ENCODE data around the gene TLK1.

The TLK1 gene

DNA sequence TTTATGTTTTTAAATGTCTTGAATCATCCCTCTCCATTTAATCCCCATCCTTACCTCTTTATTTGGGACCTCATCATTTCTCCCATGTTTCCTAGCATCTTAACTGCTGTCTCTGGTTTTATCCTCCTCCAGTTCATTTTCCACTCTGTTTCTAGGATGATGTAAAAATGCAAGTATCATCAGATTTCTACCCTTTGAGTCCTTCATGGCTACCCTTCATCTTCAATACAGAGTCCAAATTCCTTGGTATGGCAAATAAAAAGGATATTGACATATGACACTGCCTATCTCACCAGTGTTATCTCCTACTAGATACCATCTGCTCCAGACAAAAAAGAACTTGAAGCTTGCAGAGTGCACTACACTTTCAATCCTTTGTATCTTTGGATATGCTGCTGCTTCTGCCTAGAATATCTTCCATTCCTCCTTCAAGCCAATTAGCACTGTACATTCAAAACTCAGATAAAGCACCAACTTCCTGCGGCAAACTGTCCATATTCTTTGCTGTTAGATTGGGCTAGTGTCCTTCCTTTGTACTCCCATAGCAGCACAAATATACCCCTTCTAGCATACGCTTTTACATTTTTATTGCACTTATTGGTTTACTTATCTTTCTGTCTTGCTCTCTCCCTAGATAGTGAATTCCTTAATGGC is 24.6 kb upstream of the TLK1 start:
- no peak for DNase-seq (ENCODE audit: low read depth in 1 of 2, low spot score in 1 of 2)
- in situ Hi-C loops (cut with HindIII; ENCODE audit: low pct_unique_long_range_greater_than_20kb, low sequenced_read_pairs), result no loop called here
- TF ChIP-seq JUND (IDR thresholded peaks at IDR 0.05; ENCODE audit: low read depth), result no peak

DNA sequence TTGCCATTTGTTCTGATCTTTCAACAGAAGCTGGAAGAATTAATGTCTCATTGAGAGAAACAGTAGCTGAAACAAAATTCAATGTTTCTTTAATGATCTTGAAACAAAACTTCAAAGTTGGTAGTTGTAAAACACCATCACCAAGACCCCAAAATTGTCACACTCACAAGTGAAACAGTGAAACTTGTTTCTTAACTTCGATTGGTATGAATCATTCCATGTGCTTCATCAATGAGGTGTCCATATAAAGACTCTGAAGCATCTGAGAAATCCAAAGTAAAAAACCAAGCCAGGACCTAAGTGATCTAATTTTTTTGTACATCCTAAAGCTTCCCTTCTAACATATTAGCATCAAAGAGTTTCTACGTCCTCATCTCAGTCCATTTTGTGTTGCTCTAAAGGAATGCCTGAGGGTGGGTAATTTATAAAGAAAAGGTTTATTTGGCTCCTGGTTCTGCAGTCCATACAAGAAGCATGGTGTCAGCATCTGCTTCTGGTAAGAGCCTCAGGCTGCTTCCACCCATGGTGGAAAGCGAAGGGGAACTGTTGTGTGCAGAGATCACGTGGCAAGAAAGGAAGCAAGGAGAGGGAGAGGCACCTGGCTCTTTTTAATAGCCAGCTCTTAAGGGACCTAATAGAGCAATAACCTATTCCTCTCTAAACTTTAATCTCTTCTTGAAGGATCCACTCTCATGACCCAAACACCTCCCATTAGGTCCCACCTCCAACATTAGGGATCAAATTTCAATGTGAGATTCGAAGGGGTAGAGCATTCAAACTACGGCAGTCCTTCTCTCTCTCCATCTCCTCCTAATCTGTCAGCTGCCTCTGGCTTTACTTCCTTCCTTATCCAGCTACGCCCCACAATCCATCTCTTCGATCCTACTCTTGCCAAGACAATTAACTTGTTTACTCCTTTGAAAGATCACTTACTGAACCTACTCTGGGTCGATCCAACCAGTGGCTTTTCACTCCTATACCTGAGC is 20.7 kb upstream of the TLK1 start:
- in situ Hi-C loops (cut with HindIII; ENCODE audit: low pct_unique_long_range_greater_than_20kb, low sequenced_read_pairs), result no loop called here
- no peak for TF ChIP-seq JUND (IDR thresholded peaks at IDR 0.05; ENCODE audit: low read depth)
- no peak for DNase-seq (ENCODE audit: low read depth in 1 of 2, low spot score in 1 of 2)

DNA sequence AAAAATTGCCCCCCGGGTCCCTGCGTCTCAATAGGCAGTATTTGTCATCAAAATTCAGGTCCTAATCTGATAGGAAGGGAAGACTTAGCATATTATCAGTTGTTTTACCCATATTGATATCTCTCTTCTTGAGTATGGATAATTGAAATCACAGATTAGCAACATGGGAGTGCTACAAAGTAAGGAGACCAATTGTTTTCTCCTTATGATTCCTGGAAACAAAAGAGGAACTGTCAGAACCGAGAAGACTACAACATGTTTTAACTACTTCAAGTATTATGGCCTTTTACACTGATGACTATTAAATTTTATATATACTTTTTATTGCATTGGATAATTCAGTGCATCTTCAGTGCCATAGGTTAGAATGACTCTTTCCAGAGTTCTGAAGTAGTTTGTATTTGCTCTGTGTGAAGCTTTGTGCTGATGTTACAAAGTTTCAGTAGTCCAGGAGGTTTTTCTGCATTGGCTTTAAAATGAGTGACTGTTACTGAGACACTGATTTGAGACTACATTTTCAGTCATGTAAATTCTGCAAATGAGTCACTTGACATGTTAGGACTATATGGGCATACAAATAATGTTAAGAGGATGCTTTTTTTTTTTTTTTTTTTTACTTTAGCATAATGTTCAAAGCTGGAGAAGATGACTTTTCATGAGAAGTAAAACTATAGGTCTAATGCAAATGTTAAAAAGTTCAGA is 19.7 kb upstream of the TLK1 start:
- in situ Hi-C loops (cut with HindIII; ENCODE audit: low pct_unique_long_range_greater_than_20kb, low sequenced_read_pairs), result no loop called here
- no peak for TF ChIP-seq JUND (IDR thresholded peaks at IDR 0.05; ENCODE audit: low read depth)
- DNase-seq (ENCODE audit: low read depth in 1 of 2, low spot score in 1 of 2), result no peak

DNA sequence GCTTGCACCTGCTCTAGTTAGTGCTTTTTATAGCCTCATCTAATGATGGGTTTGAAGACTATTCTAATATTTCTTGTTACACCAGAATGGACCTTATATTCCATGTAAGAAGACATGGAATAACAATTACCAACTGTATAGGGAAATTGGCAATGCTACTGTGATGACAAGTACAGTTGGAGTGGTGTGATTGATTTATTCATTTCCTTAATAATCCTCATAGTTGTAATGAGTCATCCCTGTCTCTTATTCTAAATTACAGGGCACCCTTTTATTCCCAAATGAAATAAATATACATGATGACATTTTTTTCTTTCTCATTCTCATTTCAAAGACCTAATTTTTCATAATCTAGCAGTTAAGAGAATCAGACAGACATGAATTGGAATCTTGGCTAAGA is 18.3 kb upstream of the TLK1 start:
- in situ Hi-C loops (cut with HindIII; ENCODE audit: low pct_unique_long_range_greater_than_20kb, low sequenced_read_pairs), result no loop called here
- TF ChIP-seq JUND (IDR thresholded peaks at IDR 0.05; ENCODE audit: low read depth), result no peak
- no peak for DNase-seq (ENCODE audit: low read depth in 1 of 2, low spot score in 1 of 2)

DNA sequence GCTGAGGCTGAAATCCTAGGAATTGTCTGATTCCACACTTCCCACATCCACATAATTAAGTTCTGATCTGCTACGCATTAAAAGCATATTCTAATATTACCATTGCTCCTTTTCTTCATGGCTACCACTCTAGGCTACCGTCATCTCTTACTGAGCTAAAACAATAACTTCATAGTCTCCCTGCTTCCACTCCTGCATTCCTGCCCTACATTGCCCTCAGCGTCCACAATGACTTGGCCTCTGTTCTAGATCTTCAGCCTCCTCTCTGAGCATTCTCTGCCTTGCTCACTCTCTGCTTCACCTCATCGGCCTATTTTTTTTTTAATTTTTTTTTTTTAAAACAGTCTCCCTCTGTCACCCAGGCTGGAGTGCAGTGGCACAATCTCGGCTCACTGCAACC is 15.8 kb upstream of the TLK1 start:
- TF ChIP-seq JUND (IDR thresholded peaks at IDR 0.05; ENCODE audit: low read depth), result no peak
- in situ Hi-C loops (cut with HindIII; ENCODE audit: low pct_unique_long_range_greater_than_20kb, low sequenced_read_pairs), result no loop called here
- no peak for DNase-seq (ENCODE audit: low read depth in 1 of 2, low spot score in 1 of 2)

DNA sequence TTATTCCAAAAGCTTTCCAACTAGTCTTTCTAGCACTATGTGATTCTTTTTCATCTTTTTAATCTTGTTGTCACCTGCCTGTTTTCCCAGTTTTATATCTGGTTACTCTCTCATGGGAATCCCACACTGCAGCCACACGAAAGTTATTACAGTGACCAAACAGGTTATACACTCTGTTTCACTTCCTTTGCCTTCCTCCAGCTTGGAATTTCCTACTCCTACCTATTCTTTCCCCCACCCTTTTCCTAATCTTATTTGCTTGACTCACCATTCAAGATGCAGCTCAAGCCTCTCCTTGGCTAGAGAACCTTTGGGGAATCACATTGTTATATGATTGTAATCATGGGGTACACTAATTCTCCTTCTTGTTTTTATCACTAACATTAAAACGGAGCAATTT is 13.4 kb upstream of the TLK1 start:
- in situ Hi-C loops (cut with HindIII; ENCODE audit: low pct_unique_long_range_greater_than_20kb, low sequenced_read_pairs), result no loop called here
- no peak for TF ChIP-seq JUND (IDR thresholded peaks at IDR 0.05; ENCODE audit: low read depth)
- DNase-seq (ENCODE audit: low read depth in 1 of 2, low spot score in 1 of 2), result peak in 1 of 2 experiments; percentile 34

DNA sequence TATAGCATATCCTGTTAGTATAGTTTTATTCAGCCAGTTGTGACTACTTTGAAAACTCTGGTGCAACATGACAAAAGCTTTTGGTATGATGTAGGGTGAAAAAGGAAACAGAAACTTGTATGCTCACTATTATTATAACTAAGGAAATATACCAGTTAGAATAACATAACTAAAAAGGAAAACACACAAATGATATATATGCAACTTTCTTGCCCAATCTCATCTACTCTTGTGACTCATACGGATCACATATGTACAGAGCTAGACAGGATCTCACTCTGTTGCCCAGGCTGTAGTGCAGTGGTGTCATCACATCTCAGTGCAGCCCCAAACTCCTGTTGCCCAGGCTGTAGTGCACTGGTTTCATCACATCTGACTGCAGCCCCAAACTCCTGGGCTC is 12.4 kb upstream of the TLK1 start:
- no peak for DNase-seq (ENCODE audit: low read depth in 1 of 2, low spot score in 1 of 2)
- no peak for TF ChIP-seq JUND (IDR thresholded peaks at IDR 0.05; ENCODE audit: low read depth)
- in situ Hi-C loops (cut with HindIII; ENCODE audit: low pct_unique_long_range_greater_than_20kb, low sequenced_read_pairs), result no loop called here

DNA sequence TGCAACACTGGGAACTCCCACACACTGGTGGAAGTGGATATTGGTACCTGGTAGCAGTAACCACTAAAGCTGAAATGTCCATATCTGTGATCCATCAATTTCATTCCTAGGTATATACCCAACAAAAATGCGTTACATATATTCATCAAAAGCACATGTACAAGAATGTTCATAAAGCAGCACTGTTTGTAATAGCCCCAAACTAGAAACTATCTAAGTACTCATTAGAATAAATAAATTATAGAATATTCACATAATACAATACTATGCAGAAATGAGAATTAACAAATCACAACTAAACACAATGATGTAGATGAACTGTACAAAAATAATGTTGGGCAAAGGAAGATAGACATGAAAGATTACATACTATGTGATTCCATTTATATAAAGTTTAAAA is 11.1 kb upstream of the TLK1 start:
- in situ Hi-C loops (cut with HindIII; ENCODE audit: low pct_unique_long_range_greater_than_20kb, low sequenced_read_pairs), result no loop called here
- DNase-seq (ENCODE audit: low read depth in 1 of 2, low spot score in 1 of 2), result no peak

DNA sequence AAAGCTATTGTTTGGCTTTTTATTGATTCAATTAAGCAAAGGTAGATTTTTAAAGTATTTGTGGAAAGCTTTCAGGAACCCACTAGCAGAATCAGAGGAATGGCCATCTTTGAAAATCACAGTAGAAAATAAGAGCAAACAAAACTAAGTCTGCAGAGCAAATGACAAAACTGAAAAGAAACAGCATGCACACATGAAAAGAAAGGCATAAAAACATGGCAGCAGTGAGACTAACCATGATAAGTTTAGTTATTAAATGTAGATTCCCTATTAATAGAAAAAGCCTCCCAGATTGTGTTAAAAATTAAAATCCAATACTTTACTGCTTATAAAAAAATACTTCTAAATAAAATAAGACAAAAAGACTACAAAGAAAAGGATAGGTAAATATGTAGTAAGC is 9.1 kb upstream of the TLK1 start:
- no peak for DNase-seq (ENCODE audit: low read depth in 1 of 2, low spot score in 1 of 2)
- in situ Hi-C loops (cut with HindIII; ENCODE audit: low pct_unique_long_range_greater_than_20kb, low sequenced_read_pairs), result no loop called here
- TF ChIP-seq JUND (IDR thresholded peaks at IDR 0.05; ENCODE audit: low read depth), result no peak

More for the DNA sequence above, 11.1 kb upstream of the TLK1 start:
- no peak for TF ChIP-seq JUND (IDR thresholded peaks at IDR 0.05; ENCODE audit: low read depth)

DNA sequence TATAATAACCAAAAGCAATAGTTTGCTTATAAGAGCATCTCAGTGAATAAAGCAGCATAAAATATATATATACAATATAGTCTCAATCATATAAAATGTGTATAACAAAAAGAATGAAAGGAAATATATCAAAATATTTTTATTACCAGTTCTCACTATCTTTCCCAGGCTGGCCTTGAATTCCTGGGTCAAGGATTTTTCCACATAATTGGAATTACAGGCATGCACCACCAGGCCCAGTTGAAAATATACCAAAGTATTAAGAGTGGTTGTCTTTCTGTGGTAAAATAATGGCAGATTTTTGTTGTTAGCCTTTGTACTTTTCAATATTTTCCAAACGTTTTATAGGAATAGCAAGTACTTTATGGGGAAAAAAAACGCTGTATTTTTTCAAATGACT is 8.6 kb upstream of the TLK1 start:
- no peak for TF ChIP-seq JUND (IDR thresholded peaks at IDR 0.05; ENCODE audit: low read depth)
- no peak for DNase-seq (ENCODE audit: low read depth in 1 of 2, low spot score in 1 of 2)
- in situ Hi-C loops (cut with HindIII; ENCODE audit: low pct_unique_long_range_greater_than_20kb, low sequenced_read_pairs), result no loop called here

DNA sequence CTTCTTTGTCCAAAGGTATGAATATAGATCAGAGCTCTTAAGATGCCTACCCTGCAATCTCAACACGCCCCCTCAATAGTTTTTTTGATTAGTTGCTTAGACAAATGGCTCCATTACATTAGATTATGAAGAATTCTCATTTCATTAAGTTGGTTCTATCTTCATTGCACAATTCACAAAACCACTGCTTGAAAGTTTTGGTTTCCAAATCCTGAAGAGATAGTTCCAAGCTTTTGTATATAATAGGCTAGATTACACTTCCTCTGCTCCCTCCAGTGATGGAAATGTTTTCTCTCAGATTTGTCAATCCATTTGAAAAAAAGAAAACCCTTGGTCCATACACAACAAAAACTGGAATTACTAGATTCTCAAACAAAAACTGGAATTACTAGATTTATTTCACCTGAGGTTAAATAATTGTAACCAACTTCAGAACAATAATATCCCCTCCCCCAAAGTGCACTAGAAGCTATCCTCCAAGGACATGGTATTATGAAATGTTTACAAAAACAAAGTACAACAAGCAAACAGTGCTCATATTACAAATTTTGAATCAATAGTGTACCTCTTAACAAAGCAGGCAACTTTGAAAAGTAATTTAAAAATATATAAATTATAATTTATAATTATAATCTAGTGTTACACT is 6.8 kb upstream of the TLK1 start:
- TF ChIP-seq JUND (IDR thresholded peaks at IDR 0.05; ENCODE audit: low read depth), result no peak
- no peak for DNase-seq (ENCODE audit: low read depth in 1 of 2, low spot score in 1 of 2)
- in situ Hi-C loops (cut with HindIII; ENCODE audit: low pct_unique_long_range_greater_than_20kb, low sequenced_read_pairs), result no loop called here

DNA sequence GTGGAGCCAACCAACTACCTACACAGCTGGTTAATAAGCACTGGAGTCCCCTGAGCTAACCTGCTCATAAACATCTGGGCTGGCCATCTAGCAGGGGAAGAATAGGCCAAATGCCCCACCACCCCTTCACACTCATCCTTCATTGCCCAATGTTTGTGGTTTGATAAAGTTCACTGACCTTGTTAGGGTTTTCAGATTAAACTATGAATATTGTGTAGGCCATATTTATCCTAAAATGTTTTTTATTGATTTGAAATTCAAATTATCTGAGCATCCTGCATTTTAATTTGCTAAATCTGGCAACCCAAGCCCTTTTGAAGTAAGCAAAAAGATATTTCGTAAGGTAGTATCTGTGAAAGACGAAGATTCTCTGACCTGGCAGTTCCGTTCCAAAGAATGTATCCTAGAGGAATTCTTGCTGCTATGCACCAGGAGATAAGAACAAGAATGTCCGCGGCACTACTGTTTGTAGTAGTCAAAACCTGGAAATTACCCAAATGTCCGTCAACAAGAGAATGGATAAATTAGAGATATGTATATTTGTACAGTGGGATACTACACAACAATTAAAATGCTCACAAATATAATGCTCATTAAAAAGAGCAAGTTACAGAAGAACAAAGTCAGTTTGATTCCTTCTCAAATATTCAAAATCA is 5.8 kb upstream of the TLK1 start:
- no peak for DNase-seq (ENCODE audit: low read depth in 1 of 2, low spot score in 1 of 2)
- no peak for TF ChIP-seq JUND (IDR thresholded peaks at IDR 0.05; ENCODE audit: low read depth)
- in situ Hi-C loops (cut with HindIII; ENCODE audit: low pct_unique_long_range_greater_than_20kb, low sequenced_read_pairs), result no loop called here
